GM23338 (cell line): Measurements from ENCODE around the gene WNT7A. TPM values are rescaled to one million over a fixed set of nuclear protein-coding genes. Genes with fewer than 3 reads are reported as not detected.

Source experiments
- ATAC-seq: fragments of 200-7000 bp; cut with Tn5 transposase; 3 replicates; pipeline ENCODE4 v1.9.1; 2020
- DNase-seq: peaks from one replicate; pipeline ENCODE4 v3.0.0-alpha.2; 2015; ENCODE audit warnings: low spot score
- H2AFZ ChIP-seq: fragments of 200-600 bp; sonication (generic); 2 replicates; pipeline ENCODE4 v1.8.0; 2016; ENCODE audit warnings: antibody characterized with exemption, mild to moderate bottlenecking, moderate library complexity
- H3F3A ChIP-seq: fragments of 200-600 bp; sonication (generic); replicated peaks from 2 replicates; pipeline ENCODE4 v1.8.0; 2017; ENCODE audit warnings: antibody characterized with exemption, mixed run types, low read depth
- H3K27ac ChIP-seq: fragments of 200-600 bp; sonication (generic); 2 replicates; pipeline ENCODE4 v1.6.1; 2016; ENCODE audit warnings: low read depth
- H3K27me3 ChIP-seq: fragments of 200-600 bp; sonication (generic); 2 replicates; pipeline ENCODE4 v1.8.0; 2016; ENCODE audit warnings: mild to moderate bottlenecking, mixed run types, moderate library complexity; ENCODE audit not compliant: insufficient read depth
- H3K36me3 ChIP-seq: fragments of 200-600 bp; sonication (generic); 2 replicates; pipeline ENCODE4 v1.8.0; 2016; ENCODE audit warnings: mild to moderate bottlenecking; ENCODE audit not compliant: insufficient read depth
- H3K4me1 ChIP-seq: fragments of 200-600 bp; sonication (generic); 2 replicates; pipeline ENCODE4 v1.8.0; 2016; ENCODE audit warnings: mild to moderate bottlenecking, moderate library complexity; ENCODE audit not compliant: insufficient read depth
- H3K4me2 ChIP-seq: fragments of 200-600 bp; sonication (generic); 2 replicates; pipeline ENCODE4 v1.7.1; 2017; ENCODE audit warnings: mixed run types
- H3K4me3 ChIP-seq: fragments of 200-600 bp; sonication (generic); 2 replicates; pipeline ENCODE4 v1.6.1; 2016; ENCODE audit warnings: mixed run types
- H3K79me2 ChIP-seq: fragments of 200-600 bp; sonication (generic); replicated peaks from 2 replicates; pipeline ENCODE4 v1.8.0; 2017; ENCODE audit warnings: mild to moderate bottlenecking; ENCODE audit not compliant: insufficient read depth
- H3K9me2 ChIP-seq: fragments of 200-600 bp; sonication (generic); 2 replicates; pipeline ENCODE4 v1.8.0; 2017; ENCODE audit not compliant: insufficient read depth
- H4K20me1 ChIP-seq: fragments of 200-600 bp; sonication (generic); replicated peaks from 2 replicates; pipeline ENCODE4 v1.8.0; 2017; ENCODE audit warnings: mild to moderate bottlenecking; ENCODE audit not compliant: insufficient read depth
- H3K27ac Mint-ChIP-seq: 2 replicates; pipeline ENCODE4 v1.8.0; 2020; ENCODE audit warnings: inconsistent platforms, mild to moderate bottlenecking, moderate library complexity, mixed read lengths
- H3K27me3 Mint-ChIP-seq: 3 replicates; pipeline ENCODE4 v1.8.0; 2022; ENCODE audit warnings: low read depth, mild to moderate bottlenecking, moderate library complexity, mixed read lengths, inconsistent platforms; ENCODE audit not compliant: insufficient read depth, poor library complexity
- H3K36me3 Mint-ChIP-seq: 3 replicates; pipeline ENCODE4 v1.8.0; 2021; ENCODE audit warnings: low read depth, mild to moderate bottlenecking, inconsistent platforms, moderate library complexity, mixed read lengths
- H3K4me1 Mint-ChIP-seq: 3 replicates; pipeline ENCODE4 v1.8.0; 2020; ENCODE audit warnings: mild to moderate bottlenecking, inconsistent platforms, mixed read lengths
- H3K4me3 Mint-ChIP-seq: 3 replicates; pipeline ENCODE4 v1.8.0; 2021; ENCODE audit warnings: moderate library complexity, mild to moderate bottlenecking, inconsistent platforms, mixed read lengths
- H3K9me3 Mint-ChIP-seq: 3 replicates; pipeline ENCODE4 v1.8.0; 2020; ENCODE audit warnings: moderate library complexity, mild to moderate bottlenecking, inconsistent platforms, mixed read lengths
- CTCF ChIP-seq, 2 experiments: fragments of 200-600 bp in 1 of 2; sonication (generic) in 1 of 2; conservative IDR thresholded peaks; 2 replicates each; pipeline versions ENCODE4 v1.5.1 to v1.6.1; 2016 to 2017; ENCODE audit warnings: antibody characterized with exemption in 2 of 2, low read depth in 2 of 2, mild to moderate bottlenecking in 2 of 2, moderate library complexity in 1 of 2
- EZH2 ChIP-seq: fragments of 200-600 bp; sonication (generic); IDR thresholded peaks from one replicate; pipeline ENCODE4 v1.8.0; 2017; ENCODE audit warnings: antibody characterized with exemption, mild to moderate bottlenecking, low read depth; ENCODE audit not compliant: unreplicated experiment
- polyA plus RNA-seq: library from polyadenylated mRNA; unstranded; fragments of >200 nt; fragmentation: Nextera tagmentation; extraction: Ambion mirVana; gene quantifications from 2 replicates; pipeline ENCODE4 v1.2.1, GENCODE V29; 2016
- total RNA-seq: library from RNA; depleted of rRNA; stranded (reverse); fragments of >200 nt; shearing (Covaris generic); gene quantifications from 2 replicates; pipeline ENCODE4 v1.2.3, GENCODE V29; 2014
- TF ChIP-seq, protein P1 (sequence below): IDR thresholded peaks from 2 replicates; pipeline ENCODE4 v1.6.1; 2016; ENCODE audit warnings: antibody characterized with exemption

The WNT7A gene
- total and polyA plus RNA-seq, 2 experiments from 2014 or later = not detected

DNA sequence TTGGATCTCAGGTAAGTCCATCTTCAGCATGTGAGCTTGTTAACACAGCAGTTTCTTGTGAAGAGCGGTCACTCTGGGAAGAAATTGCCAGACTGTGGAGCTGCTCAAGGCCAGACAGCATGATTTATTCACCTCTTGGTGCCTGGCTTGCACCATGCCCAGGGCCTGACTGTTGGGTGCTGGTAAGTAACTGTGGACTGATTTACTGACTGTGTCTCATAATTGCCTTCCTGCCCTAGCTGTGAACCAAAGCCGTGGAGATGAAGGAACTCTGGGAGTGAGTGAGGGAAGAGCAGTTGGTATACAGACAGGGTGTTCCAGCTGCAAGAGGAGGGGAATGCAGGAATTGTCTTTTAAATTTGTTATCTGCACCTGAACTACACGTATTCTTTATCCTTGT is 18.5 kb upstream of the WNT7A start:
- TF ChIP-seq CTCF (conservative IDR thresholded peaks at IDR 0.05; ENCODE audit: low read depth in 2 of 2) = no peak
- no peaks in the 10 kb centered on the region for H3K79me2 ChIP-seq
- Mint-ChIP-seq H3K27me3 (peaks cover 32% of the 10 kb centered on the region), H3K27ac (no peak overlapping the region), H3K36me3 (peaks cover 3% of the 10 kb centered on the region; the same call in 2 of the 3 replicates), H3K9me3 (peaks cover 44% of the 10 kb centered on the region), H3K4me3 (no peak overlapping the region), H3K4me1 (peaks cover 8% of the 10 kb centered on the region)
- peaks cover 25% of the 10 kb centered on the region for H3K27me3 ChIP-seq
- H3F3A ChIP-seq = no peaks in the 10 kb centered on the region
- no peak overlapping the region for H3K4me2 ChIP-seq
- no peak for ATAC-seq
- H3K36me3 ChIP-seq = peaks cover 4% of the 10 kb centered on the region; the same call in 1 of the 2 replicates
- H3K4me1 ChIP-seq = peaks cover 5% of the 10 kb centered on the region; the same call in 1 of the 2 replicates
- no peak overlapping the region for H2AFZ ChIP-seq
- no peak for DNase-seq
- H4K20me1 ChIP-seq = no peaks in the 10 kb centered on the region
- H3K27ac ChIP-seq = no peak overlapping the region
- no peaks in the 10 kb centered on the region for H3K9me2 ChIP-seq
- H3K4me3 ChIP-seq = no peak overlapping the region

DNA sequence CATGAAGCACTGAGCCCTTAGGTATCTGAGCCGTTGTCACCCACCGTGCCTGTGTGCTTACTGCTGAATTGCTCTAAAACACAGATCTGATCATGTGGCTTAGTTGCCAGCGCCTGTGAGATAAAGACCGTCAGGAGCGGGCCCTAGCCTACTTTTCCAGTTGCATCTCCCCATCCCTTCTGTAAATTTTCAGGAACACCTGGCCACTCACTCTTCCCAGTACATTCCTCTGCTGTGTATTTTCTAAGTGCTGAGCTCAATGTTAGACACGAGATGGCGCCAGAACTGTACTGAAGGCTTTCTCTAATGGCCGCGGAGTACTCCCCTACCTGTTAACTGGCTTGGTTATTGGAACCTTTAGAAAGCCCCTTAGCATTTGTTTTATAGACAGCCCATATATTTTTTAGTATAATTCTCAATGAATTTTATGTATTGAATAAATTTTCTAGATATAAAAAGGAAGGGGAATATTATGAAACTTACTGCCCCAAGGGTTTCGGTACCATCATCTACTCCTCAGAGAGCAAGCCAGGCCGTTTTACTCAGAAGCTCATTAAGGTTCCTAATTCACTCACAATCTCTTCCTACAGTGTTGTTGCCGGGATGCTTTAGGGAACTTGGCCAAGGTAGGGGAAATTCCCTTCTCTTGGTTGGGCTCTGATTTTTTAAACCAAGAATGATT is 16.7 kb upstream of the WNT7A start:
- Mint-ChIP-seq H3K4me1 (peaks cover 8% of the 10 kb centered on the region), H3K27me3 (peaks cover 32% of the 10 kb centered on the region), H3K4me3 (peak overlapping the region; percentile 88), H3K9me3 (peaks cover 32% of the 10 kb centered on the region), H3K27ac (no peak overlapping the region), H3K36me3 (peaks cover 3% of the 10 kb centered on the region; the same call in 2 of the 3 replicates)
- Histone ChIP-seq H3K27me3 (peaks cover 26% of the 10 kb centered on the region), H3K9me2 (peaks cover 6% of the 10 kb centered on the region; the same call in 1 of the 2 replicates), H3K27ac (no peak overlapping the region), H3F3A (no peaks in the 10 kb centered on the region), H3K4me1 (peaks cover 5% of the 10 kb centered on the region; the same call in 1 of the 2 replicates), H3K36me3 (peaks cover 4% of the 10 kb centered on the region; the same call in 1 of the 2 replicates), H4K20me1 (no peaks in the 10 kb centered on the region), H3K4me2 (peak overlapping the region; percentile 97), H2AFZ (no peak overlapping the region), H3K4me3 (peak overlapping the region; percentile 90; the same call in 1 of the 2 replicates), H3K79me2 (no peaks in the 10 kb centered on the region)
- peak; percentile 92 for DNase-seq
- TF ChIP-seq EZH2 = no peak
- peak; percentile 88 to 92 for TF ChIP-seq CTCF (conservative IDR thresholded peaks at IDR 0.05; ENCODE audit: low read depth in 2 of 2)
- TF ChIP-seq, protein P1, sequence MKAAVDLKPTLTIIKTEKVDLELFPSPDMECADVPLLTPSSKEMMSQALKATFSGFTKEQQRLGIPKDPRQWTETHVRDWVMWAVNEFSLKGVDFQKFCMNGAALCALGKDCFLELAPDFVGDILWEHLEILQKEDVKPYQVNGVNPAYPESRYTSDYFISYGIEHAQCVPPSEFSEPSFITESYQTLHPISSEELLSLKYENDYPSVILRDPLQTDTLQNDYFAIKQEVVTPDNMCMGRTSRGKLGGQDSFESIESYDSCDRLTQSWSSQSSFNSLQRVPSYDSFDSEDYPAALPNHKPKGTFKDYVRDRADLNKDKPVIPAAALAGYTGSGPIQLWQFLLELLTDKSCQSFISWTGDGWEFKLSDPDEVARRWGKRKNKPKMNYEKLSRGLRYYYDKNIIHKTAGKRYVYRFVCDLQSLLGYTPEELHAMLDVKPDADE = no peak
- peak; percentile 69 for ATAC-seq
